ENCODE results near the gene SH2D1A.
"Not testable (repeated sequence)": the region's sequence is repeated elsewhere in the genome, so short reads cannot be mapped to it uniquely, and the experiment has no call there.

Gene SH2D1A

GRCh38 chrX:124358800-124359383, 12.5 kb downstream of the SH2D1A start:
- DNase-seq, result no peak

- no peak for DNase-seq
These were observed 15.7 kb downstream of the SH2D1A start for GRCh38 chrX:124362072-124362471.

- no peak for DNase-seq
These were observed 16.4 kb downstream of the SH2D1A start for GRCh38 chrX:124362761-124363160.

GRCh38 chrX:124369722-124370121, 23.4 kb downstream of the SH2D1A start:
- no peak for DNase-seq

GRCh38 chrX:124373348-124373747, 27.0 kb downstream of the SH2D1A start:
- DNase-seq, result no peak

GRCh38 chrX:124378643-124379042, 32.3 kb downstream of the SH2D1A start:
- DNase-seq, result no peak

- no peak for DNase-seq
These were observed 37.0 kb downstream of the SH2D1A start for GRCh38 chrX:124383354-124383753.

- no peak for DNase-seq
These were observed 40.0 kb downstream of the SH2D1A start for GRCh38 chrX:124386401-124386800.

- peak; percentile 45 for DNase-seq
These were observed 42.2 kb downstream of the SH2D1A start for GRCh38 chrX:124388562-124388961.

GRCh38 chrX:124392794-124393193, 46.4 kb downstream of the SH2D1A start:
- DNase-seq, result no peak

- DNase-seq, result no peak
These were observed 46.9 kb downstream of the SH2D1A start for GRCh38 chrX:124393238-124393637.

GRCh38 chrX:124393659-124394058, 47.3 kb downstream of the SH2D1A start:
- DNase-seq, result no peak

GRCh38 chrX:124395145-124395880, 49.0 kb downstream of the SH2D1A start:
- DNase-seq, result no peak

GRCh38 chrX:124401696-124402095, 55.3 kb downstream of the SH2D1A start:
- DNase-seq, result no peak

- no peak for DNase-seq
These were observed 59.5 kb downstream of the SH2D1A start for GRCh38 chrX:124405868-124406267.

GRCh38 chrX:124406294-124407014, 60.1 kb downstream of the SH2D1A start:
- DNase-seq, result peak; percentile 58

- DNase-seq, result no peak
These were observed 60.9 kb downstream of the SH2D1A start for GRCh38 chrX:124407226-124407625.

GRCh38 chrX:124408380-124408779, 62.0 kb downstream of the SH2D1A start:
- DNase-seq, result not testable (repeated sequence)

GRCh38 chrX:124413244-124413643, 66.9 kb downstream of the SH2D1A start:
- DNase-seq, result no peak

- DNase-seq, result no peak
These were observed 67.9 kb downstream of the SH2D1A start for GRCh38 chrX:124414281-124414680.

GRCh38 chrX:124415115-124415800, 68.9 kb downstream of the SH2D1A start:
- no peak for DNase-seq

GRCh38 chrX:124421898-124422655, 75.7 kb downstream of the SH2D1A start:
- no peak for DNase-seq
